Neutrophil (primary cell): ENCODE measurements around the gene PPP6R2.

Source experiments
- H3K27ac ChIP-seq: fragments of 200-600 bp; sonication (generic); 2 replicates; pipeline ENCODE4 v1.5.1; 2016; ENCODE audit warnings: mild to moderate bottlenecking, moderate library complexity
- H3K27me3 ChIP-seq: fragments of 200-600 bp; sonication (generic); 2 replicates; pipeline ENCODE4 v1.6.0; 2016; ENCODE audit warnings: mild to moderate bottlenecking
- H3K36me3 ChIP-seq: fragments of 200-600 bp; sonication (generic); 2 replicates; pipeline ENCODE4 v1.5.1; 2017
- H3K4me1 ChIP-seq, 2 experiments: fragments of 200-600 bp in 1 of 2; sonication (generic) in 1 of 2; 1 replicate in 1 of 2; 2 replicates in 1 of 2; pipeline versions ENCODE4 v1.5.1 to v1.6.1; 2013 to 2016; ENCODE audit warnings: low read depth in 1 of 2, low read length in 1 of 2, mild to moderate bottlenecking in 1 of 2, moderate library complexity in 1 of 2; ENCODE audit not compliant: control insufficient read depth in 1 of 2, insufficient read depth in 1 of 2
- H3K4me3 ChIP-seq, 2 experiments: fragments of 200-600 bp in 1 of 2; sonication (generic) in 1 of 2; 1 replicate in 1 of 2; 2 replicates in 1 of 2; pipeline ENCODE4 v1.5.1; 2013 to 2016; ENCODE audit warnings: low read depth in 1 of 2, low read length in 1 of 2, mild to moderate bottlenecking in 1 of 2, moderate library complexity in 1 of 2
- H3K9me3 ChIP-seq: fragments of 200-600 bp; sonication (generic); 2 replicates; pipeline ENCODE4 v1.5.1; 2016
- CTCF ChIP-seq: fragments of 200-600 bp; sonication (generic); IDR thresholded peaks from 2 replicates; pipeline ENCODE4 v1.5.1; 2016; ENCODE audit warnings: antibody characterized with exemption

Gene PPP6R2

GRCh38 chr22:50456026-50456425, 112.9 kb downstream of the PPP6R2 start:
- Histone ChIP-seq H3K36me3 (peaks cover 92% of the 10 kb centered on the region), H3K9me3 (no peaks in the 10 kb centered on the region), H3K27me3 (no peaks in the 10 kb centered on the region), H3K4me1 (no peaks in the 10 kb centered on the region), H3K27ac (no peak overlapping the region), H3K4me3 (no peak overlapping the region)
- no peak for TF ChIP-seq CTCF

- H3K4me3 ChIP-seq = no peak overlapping the region
- no peaks in the 10 kb centered on the region for H3K27me3 ChIP-seq
- H3K27ac ChIP-seq = no peak overlapping the region
- no peaks in the 10 kb centered on the region for H3K9me3 ChIP-seq
- no peaks in the 10 kb centered on the region for H3K4me1 ChIP-seq
- no peak for TF ChIP-seq CTCF
- peaks cover 94% of the 10 kb centered on the region for H3K36me3 ChIP-seq
These were observed 113.5 kb downstream of the PPP6R2 start for GRCh38 chr22:50456466-50457234.

GRCh38 chr22:50459016-50459415, 115.9 kb downstream of the PPP6R2 start:
- TF ChIP-seq CTCF = no peak
- peaks cover 100% of the 10 kb centered on the region for H3K36me3 ChIP-seq
- H3K4me3 ChIP-seq = no peak overlapping the region
- no peaks in the 10 kb centered on the region for H3K9me3 ChIP-seq
- no peaks in the 10 kb centered on the region for H3K27me3 ChIP-seq
- no peaks in the 10 kb centered on the region for H3K4me1 ChIP-seq
- no peak overlapping the region for H3K27ac ChIP-seq

GRCh38 chr22:50459496-50460140, 116.5 kb downstream of the PPP6R2 start:
- Histone ChIP-seq H3K27ac (no peak overlapping the region), H3K27me3 (no peaks in the 10 kb centered on the region), H3K4me3 (no peak overlapping the region), H3K9me3 (no peaks in the 10 kb centered on the region), H3K36me3 (peaks cover 100% of the 10 kb centered on the region), H3K4me1 (no peaks in the 10 kb centered on the region)
- no peak for TF ChIP-seq CTCF

GRCh38 chr22:50460938-50461337, 117.8 kb downstream of the PPP6R2 start:
- H3K4me1 ChIP-seq = no peaks in the 10 kb centered on the region
- TF ChIP-seq CTCF = no peak
- no peaks in the 10 kb centered on the region for H3K27me3 ChIP-seq
- no peaks in the 10 kb centered on the region for H3K9me3 ChIP-seq
- no peak overlapping the region for H3K4me3 ChIP-seq
- no peak overlapping the region for H3K27ac ChIP-seq
- peaks cover 100% of the 10 kb centered on the region for H3K36me3 ChIP-seq
